Measurements from ENCODE around the gene CD79B.

DNA sequence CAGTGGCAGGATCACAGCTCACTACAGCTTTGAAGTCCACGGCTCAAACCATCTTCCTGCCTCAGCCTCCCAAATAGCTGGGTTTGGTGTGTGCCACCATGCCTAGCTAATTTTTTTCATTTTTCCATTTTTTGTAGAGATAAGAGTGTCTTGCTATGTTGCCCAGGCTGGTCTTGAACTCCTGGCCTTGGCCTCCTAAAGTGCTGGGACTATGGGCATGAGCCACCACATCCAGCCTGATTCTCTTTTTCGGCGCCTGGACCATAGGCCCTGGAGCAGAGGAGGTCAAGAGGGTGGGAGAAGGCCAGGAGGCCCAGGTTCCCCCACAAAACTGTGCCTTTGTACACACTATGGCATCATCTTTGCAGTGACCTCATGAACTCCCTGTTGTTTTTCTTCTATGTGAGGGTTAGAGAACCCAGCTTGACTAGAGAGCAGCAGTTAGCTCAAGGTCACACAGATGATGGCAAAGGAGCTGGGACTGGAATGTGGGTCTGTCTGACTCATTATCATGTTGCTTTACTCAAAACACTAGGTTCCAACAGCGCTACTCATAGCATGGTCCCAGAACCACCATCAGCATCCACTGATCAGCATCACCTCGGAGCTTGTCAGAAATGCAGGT lies 24.3 kb upstream of the CD79B start:
- TF ChIP-seq, protein P1, sequence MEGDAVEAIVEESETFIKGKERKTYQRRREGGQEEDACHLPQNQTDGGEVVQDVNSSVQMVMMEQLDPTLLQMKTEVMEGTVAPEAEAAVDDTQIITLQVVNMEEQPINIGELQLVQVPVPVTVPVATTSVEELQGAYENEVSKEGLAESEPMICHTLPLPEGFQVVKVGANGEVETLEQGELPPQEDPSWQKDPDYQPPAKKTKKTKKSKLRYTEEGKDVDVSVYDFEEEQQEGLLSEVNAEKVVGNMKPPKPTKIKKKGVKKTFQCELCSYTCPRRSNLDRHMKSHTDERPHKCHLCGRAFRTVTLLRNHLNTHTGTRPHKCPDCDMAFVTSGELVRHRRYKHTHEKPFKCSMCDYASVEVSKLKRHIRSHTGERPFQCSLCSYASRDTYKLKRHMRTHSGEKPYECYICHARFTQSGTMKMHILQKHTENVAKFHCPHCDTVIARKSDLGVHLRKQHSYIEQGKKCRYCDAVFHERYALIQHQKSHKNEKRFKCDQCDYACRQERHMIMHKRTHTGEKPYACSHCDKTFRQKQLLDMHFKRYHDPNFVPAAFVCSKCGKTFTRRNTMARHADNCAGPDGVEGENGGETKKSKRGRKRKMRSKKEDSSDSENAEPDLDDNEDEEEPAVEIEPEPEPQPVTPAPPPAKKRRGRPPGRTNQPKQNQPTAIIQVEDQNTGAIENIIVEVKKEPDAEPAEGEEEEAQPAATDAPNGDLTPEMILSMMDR (IDR thresholded peaks at IDR 0.05): no peak
- no peak for TF ChIP-seq POLR2A (IDR thresholded peaks at IDR 0.05)
